H1 (cell line): ENCODE results near the gene KYNU. TPM values are rescaled to one million over a fixed set of nuclear protein-coding genes. Genes with fewer than 3 reads are reported as not detected.

Experiments used
- CTCF ChIA-PET: fragments of 300-600 bp; sonication (Branson Sonifier 250); formaldehyde crosslinking; loops from one replicate; lab custom pipeline; 2021; ENCODE audit not compliant: partially characterized antibody; lab: Charles Lee
- POLR2A ChIA-PET: fragments of 300-600 bp; sonication (Branson Sonifier 250); formaldehyde crosslinking; loops from one replicate; lab custom pipeline; 2021; ENCODE audit warnings: inconsistent platforms; ENCODE audit not compliant: partially characterized antibody; lab: Charles Lee
- DNase-seq, 2 experiments: peaks; one replicate each; pipeline versions ENCODE4 v3.0.0 to v3.0.0-alpha.2; 2010 to 2022; ENCODE audit warnings: low spot score in 2 of 2, low read depth in 1 of 2, mixed read lengths in 1 of 2
- FAIRE-seq: peaks from 2 replicates; lab custom pipeline; 2011; peaks lifted over from hg19 to GRCh38; lab: Jason Lieb, UNC
- H2AFZ ChIP-seq: 2 replicates; pipeline ENCODE4 v1.8.1; 2012; ENCODE audit warnings: low read length, inconsistent platforms
- H2AK5ac ChIP-seq: 2 replicates; pipeline ENCODE4 v1.6.1; 2013; ENCODE audit warnings: low read depth, low read length
- H2BK120ac ChIP-seq: replicated peaks from 2 replicates; pipeline ENCODE3; 2013; ENCODE audit warnings: low read depth, low read length, inconsistent platforms
- H2BK12ac ChIP-seq: 2 replicates; pipeline ENCODE4 v1.6.1; 2013; ENCODE audit warnings: low read depth, low read length
- H2BK15ac ChIP-seq: 2 replicates; pipeline ENCODE4 v1.6.1; 2013; ENCODE audit warnings: low read length
- H2BK20ac ChIP-seq: 2 replicates; pipeline ENCODE4 v1.6.1; 2013; ENCODE audit warnings: low read length
- H2BK5ac ChIP-seq: 2 replicates; pipeline ENCODE4 v1.6.1; 2013; ENCODE audit warnings: low read depth, low read length
- H3K14ac ChIP-seq: 2 replicates; pipeline ENCODE4 v1.6.1; 2013; ENCODE audit warnings: inconsistent platforms; ENCODE audit not compliant: insufficient read length
- H3K18ac ChIP-seq: 2 replicates; pipeline ENCODE4 v1.6.1; 2013; ENCODE audit warnings: low read length; ENCODE audit errors: extremely low read depth
- H3K23ac ChIP-seq: 2 replicates; pipeline ENCODE4 v1.6.1; 2013; ENCODE audit warnings: inconsistent platforms; ENCODE audit not compliant: insufficient read length
- H3K23me2 ChIP-seq: 2 replicates; pipeline ENCODE4 v1.6.1; 2013; ENCODE audit warnings: low read depth, low read length
- H3K27ac ChIP-seq: 2 replicates; pipeline ENCODE4 v1.6.1; 2011; ENCODE audit warnings: low read depth, low read length, inconsistent platforms
- H3K27me3 ChIP-seq, 4 experiments: replicated peaks in 1 of 4; 1 replicate in 1 of 4; 2 replicates in 3 of 4; pipeline versions ENCODE4 v1.6.1 to v1.8.1; 2011 to 2013; ENCODE audit warnings: low read length in 3 of 4, mild to moderate bottlenecking in 3 of 4, inconsistent platforms in 2 of 4, mixed read lengths in 2 of 4, moderate library complexity in 1 of 4; ENCODE audit not compliant: control insufficient read depth in 3 of 4, insufficient read depth in 3 of 4; ENCODE audit errors: extremely low read depth in 1 of 4
- H3K36me3 ChIP-seq, 4 experiments: 2 replicates each; pipeline versions ENCODE4 v1.6.1 to v1.8.1; 2011 to 2013; ENCODE audit warnings: mild to moderate bottlenecking in 4 of 4, low read length in 3 of 4, moderate library complexity in 2 of 4, control low read depth in 1 of 4, inconsistent platforms in 1 of 4; ENCODE audit not compliant: insufficient read depth in 4 of 4, control insufficient read depth in 2 of 4
- H3K4ac ChIP-seq: replicated peaks from 2 replicates; pipeline ENCODE3; 2013; ENCODE audit warnings: low read length, low read depth, mixed read lengths, inconsistent platforms; ENCODE audit not compliant: insufficient read length
- H3K4me1 ChIP-seq, 4 experiments: replicated peaks in 1 of 4; 1 replicate in 1 of 4; 2 replicates in 3 of 4; pipeline versions ENCODE4 v1.6.1 to v1.8.1; 2011 to 2013; ENCODE audit warnings: low read length in 3 of 4, inconsistent platforms in 2 of 4, mixed read lengths in 1 of 4; ENCODE audit not compliant: insufficient read depth in 4 of 4, control insufficient read depth in 3 of 4
- H3K4me2 ChIP-seq, 2 experiments: 2 replicates each; pipeline versions ENCODE4 v1.6.1 to v1.8.1; 2011 to 2013; ENCODE audit warnings: low read depth in 2 of 2, low read length in 2 of 2, control low read depth in 1 of 2, inconsistent platforms in 1 of 2, mild to moderate bottlenecking in 1 of 2; ENCODE audit not compliant: insufficient read depth in 1 of 2
- H3K4me3 ChIP-seq, 4 experiments: fragments of 200-600, 300-600 bp in 1 of 4; sonication (generic), shearing (Covaris generic), sonication (Bioruptor Twin) in 1 of 4; 2 replicates each; pipeline versions ENCODE4 v1.5.1 to v1.8.1; 2011 to 2016; ENCODE audit warnings: low read length in 4 of 4, low read depth in 3 of 4, control low read depth in 2 of 4, inconsistent platforms in 2 of 4, mild to moderate bottlenecking in 2 of 4, mixed read lengths in 1 of 4, moderate library complexity in 1 of 4; ENCODE audit not compliant: insufficient read depth in 2 of 4; ENCODE audit errors: extremely low read depth in 1 of 4
- H3K56ac ChIP-seq: replicated peaks from 2 replicates; pipeline ENCODE3; 2013; ENCODE audit warnings: low read depth, mild to moderate bottlenecking, mixed read lengths, low read length, inconsistent platforms; ENCODE audit not compliant: insufficient read length
- H3K79me1 ChIP-seq: 2 replicates; pipeline ENCODE4 v1.6.1; 2013; ENCODE audit warnings: low read depth, low read length, control low read depth
- H3K79me2 ChIP-seq, 2 experiments: 2 replicates each; pipeline versions ENCODE4 v1.6.1 to v1.8.1; 2012 to 2013; ENCODE audit warnings: low read length in 2 of 2, mild to moderate bottlenecking in 2 of 2, inconsistent platforms in 1 of 2; ENCODE audit not compliant: insufficient read depth in 2 of 2, control insufficient read depth in 1 of 2
- H3K9ac ChIP-seq, 4 experiments: replicated peaks in 1 of 4; 1 replicate in 1 of 4; 2 replicates in 3 of 4; pipeline versions ENCODE4 v1.6.1 to v1.8.1; 2011 to 2013; ENCODE audit warnings: low read depth in 3 of 4, low read length in 3 of 4, control low read depth in 2 of 4, mild to moderate bottlenecking in 2 of 4, moderate library complexity in 2 of 4, inconsistent platforms in 1 of 4; ENCODE audit errors: extremely low read depth in 1 of 4
- H3K9me3 ChIP-seq, 2 experiments: 2 replicates each; pipeline versions ENCODE4 v1.6.1 to v1.8.1; 2012 to 2013; ENCODE audit warnings: mild to moderate bottlenecking in 2 of 2, moderate library complexity in 2 of 2, control low read depth in 1 of 2, inconsistent platforms in 1 of 2, low read depth in 1 of 2, low read length in 1 of 2, mixed read lengths in 1 of 2; ENCODE audit not compliant: insufficient read depth in 2 of 2
- H4K20me1 ChIP-seq, 2 experiments: replicated peaks in 1 of 2; 2 replicates each; pipeline versions ENCODE3 to v1.8.1; 2011 to 2013; ENCODE audit warnings: inconsistent platforms in 2 of 2, low read length in 2 of 2, mild to moderate bottlenecking in 1 of 2; ENCODE audit not compliant: insufficient read depth in 2 of 2, control insufficient read depth in 1 of 2
- H4K5ac ChIP-seq: 2 replicates; pipeline ENCODE4 v1.6.1; 2013; ENCODE audit warnings: low read length, low read depth, mixed read lengths, inconsistent platforms; ENCODE audit not compliant: insufficient read length
- H4K8ac ChIP-seq: 2 replicates; pipeline ENCODE4 v1.8.0; 2013; ENCODE audit warnings: mild to moderate bottlenecking, moderate library complexity, low read length, inconsistent platforms; ENCODE audit not compliant: insufficient read depth; ENCODE audit errors: extremely low read depth
- H4K91ac ChIP-seq: replicated peaks from 2 replicates; pipeline ENCODE3; 2013; ENCODE audit warnings: low read length, mixed read lengths, inconsistent platforms; ENCODE audit not compliant: insufficient read length
- EP300 ChIP-seq, 2 experiments: IDR thresholded peaks; 1 replicate in 1 of 2; 2 replicates in 1 of 2; pipeline ENCODE4 v1.6.1; 2011 to 2012; ENCODE audit warnings: low read depth in 2 of 2, low read length in 2 of 2, mild to moderate bottlenecking in 2 of 2, borderline replicate concordance in 1 of 2, inconsistent platforms in 1 of 2, moderate library complexity in 1 of 2
- FOSL1 ChIP-seq: IDR thresholded peaks from 2 replicates; pipeline ENCODE4 v1.6.1; 2011; ENCODE audit warnings: mild to moderate bottlenecking, low read depth, low read length, moderate library complexity; ENCODE audit not compliant: insufficient read depth
- POU5F1 ChIP-seq: IDR thresholded peaks from 2 replicates; pipeline ENCODE4 v1.6.1; 2011; ENCODE audit warnings: low read depth, mild to moderate bottlenecking, low read length, moderate library complexity
- RNF2 ChIP-seq: fragments of 200-900, 300-1000 bp; sonication (generic); IDR thresholded peaks from 2 replicates; pipeline ENCODE4 v1.7.1; 2016; ENCODE audit warnings: borderline replicate concordance, low read depth, mild to moderate bottlenecking, antibody characterized with exemption, low read length; ENCODE audit not compliant: poor library complexity, severe bottlenecking; ENCODE audit errors: missing control alignments
- SAP30 ChIP-seq: fragments of 300-600 bp; sonication (generic); IDR thresholded peaks from 2 replicates; pipeline ENCODE4 v1.7.1; 2012; ENCODE audit warnings: low read length, moderate library complexity, mild to moderate bottlenecking, inconsistent platforms; ENCODE audit not compliant: insufficient read depth, insufficient replicate concordance
- WGBS, 2 experiments: shearing (Covaris generic) in 1 of 2; methylation state at CpG; one replicate each; pipeline versions ENCODE4 v1.1.6 to v1.1.7; 2013 to 2015; ENCODE audit warnings: low lambda C conversion rate in 2 of 2, mixed read lengths in 2 of 2, inconsistent platforms in 1 of 2, low coverage in 1 of 2, missing lambda C conversion rate in 1 of 2; ENCODE audit not compliant: insufficient replicate concordance in 2 of 2, insufficient coverage in 1 of 2, insufficient read length in 1 of 2; ENCODE audit errors: extremely low coverage in 1 of 2, missing lambda C conversion rate in 1 of 2; 5-methylcytosine and 5-hydroxymethylcytosine counted together
- polyA plus RNA-seq, 7 experiments: library from polyadenylated mRNA; depleted of rRNA in 3 of 7; stranded (reverse) in 5 of 7; unstranded in 2 of 7; fragments of >200 nt in 5 of 7; fragments of 200-250 nt in 2 of 7; gene quantifications; 1 replicate in 5 of 7; 2 replicates in 1 of 7; 4 replicates in 1 of 7; pipeline versions ENCODE4 v1.2.1 to v1.2.3, GENCODE V29; 2011 to 2013; ENCODE audit warnings: missing spikeins in 2 of 7, mixed read lengths in 2 of 7
- total RNA-seq: library from RNA; stranded (reverse); fragmentation: NEBNext Ultra II Directional; extraction: Animal tissue kit (Norgen Biotek cat#: 25700); gene quantifications from 2 replicates; pipeline ENCODE4 v1.2.1, GENCODE V29; 2021

Gene KYNU
- total and polyA plus RNA-seq, 2 of the 8 experiments (the other 6 are each of a cell fraction or from before 2014, with no cell fraction given): 0.09 to 0.13 TPM

DNA sequence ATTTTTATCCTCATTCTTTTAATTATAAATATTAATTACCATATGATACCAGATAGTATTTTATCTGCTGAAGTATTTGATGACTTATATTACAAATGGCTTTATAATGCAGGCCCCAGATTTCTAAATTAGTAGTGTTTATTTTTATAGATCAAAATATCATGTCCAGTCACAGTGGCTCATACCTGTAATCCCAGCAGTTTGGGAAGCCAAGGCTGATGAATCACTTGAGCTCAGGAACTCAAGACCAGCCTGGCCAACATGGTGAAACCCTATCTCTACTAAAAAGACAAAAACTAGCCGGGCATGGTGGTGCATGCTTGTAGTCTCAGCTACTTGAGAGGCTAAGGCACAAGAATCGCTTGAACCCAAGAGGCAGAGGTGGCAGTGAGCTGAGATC lies 151.7 kb downstream of the KYNU start:
- CTCF ChIA-PET: interaction anchor here (0.7 kb wide), 1 partner anchor 84 kb away, joined by 3 read pairs; no protein-coding TSS in a partner anchor

More for the DNA sequence above, 151.7 kb downstream of the KYNU start:
- POLR2A ChIA-PET: no interaction called here
- no peak overlapping the region for H2BK20ac ChIP-seq
- no peak overlapping the region for H4K5ac ChIP-seq
- no peaks in the 10 kb centered on the region for H3K79me2 ChIP-seq
- H3K36me3 ChIP-seq: no peaks in the 10 kb centered on the region
- H2BK5ac ChIP-seq: no peak overlapping the region
- H4K91ac ChIP-seq: no peak overlapping the region
- H3K56ac ChIP-seq: no peak overlapping the region
- H2BK12ac ChIP-seq: no peak overlapping the region
- no peaks in the 10 kb centered on the region for H3K9me3 ChIP-seq
- H3K4ac ChIP-seq: no peak overlapping the region
- H3K18ac ChIP-seq: no peak overlapping the region
- no peak overlapping the region for H2BK120ac ChIP-seq
- no peak overlapping the region for H3K9ac ChIP-seq
- WGBS, 2 experiments: 100% methylated on average over 2 of the region's 2 CpGs; no CpG with 5 or more reads in 1 of the 2 experiments
- no peak overlapping the region for H3K4me3 ChIP-seq
- no peak overlapping the region for H3K27ac ChIP-seq
- no peak overlapping the region for H3K14ac ChIP-seq
- no peak overlapping the region for H2BK15ac ChIP-seq
- H3K4me2 ChIP-seq: no peak overlapping the region
- H3K27me3 ChIP-seq: no peaks in the 10 kb centered on the region
- no peak overlapping the region for H2AFZ ChIP-seq
- TF ChIP-seq EP300 (IDR thresholded peaks at IDR 0.05; ENCODE audit: borderline replicate concordance in 1 of 2, low read depth in 2 of 2, low read length in 2 of 2) (no peak), RNF2 (no peak), SAP30 (no peak), POU5F1 (no peak), FOSL1 (no peak)
- H3K4me1 ChIP-seq: peaks cover 0 to 7% (median 1%) of the 10 kb centered on the region in 4 experiments; a peak in 2 of 7 replicates
- H2AK5ac ChIP-seq: no peak overlapping the region
- DNase-seq (no peak), FAIRE-seq (no peak)
- no peaks in the 10 kb centered on the region for H4K20me1 ChIP-seq
- H3K23me2 ChIP-seq: peaks cover 4% of the 10 kb centered on the region; the same call in 1 of the 2 replicates
- no peak overlapping the region for H4K8ac ChIP-seq
- no peak overlapping the region for H3K23ac ChIP-seq
- H3K79me1 ChIP-seq: no peaks in the 10 kb centered on the region
